NCI-H1105 (cell line): ENCODE results near the gene ATAD5.
"Not testable (repeated sequence)": the region's sequence is repeated elsewhere in the genome, so short reads cannot be mapped to it uniquely, and the experiment has no call there.

ENCODE experiments used
- DNase-seq: peaks from one replicate; lab custom pipeline; 2025; lab: John Stamatoyannopoulos, UW

ATAD5 gene

GRCh38 chr17:30910151-30910550, 78.4 kb downstream of the ATAD5 start:
- DNase-seq, result not testable (repeated sequence)

GRCh38 chr17:30913955-30914354, 82.2 kb downstream of the ATAD5 start:
- no peak for DNase-seq

DNA sequence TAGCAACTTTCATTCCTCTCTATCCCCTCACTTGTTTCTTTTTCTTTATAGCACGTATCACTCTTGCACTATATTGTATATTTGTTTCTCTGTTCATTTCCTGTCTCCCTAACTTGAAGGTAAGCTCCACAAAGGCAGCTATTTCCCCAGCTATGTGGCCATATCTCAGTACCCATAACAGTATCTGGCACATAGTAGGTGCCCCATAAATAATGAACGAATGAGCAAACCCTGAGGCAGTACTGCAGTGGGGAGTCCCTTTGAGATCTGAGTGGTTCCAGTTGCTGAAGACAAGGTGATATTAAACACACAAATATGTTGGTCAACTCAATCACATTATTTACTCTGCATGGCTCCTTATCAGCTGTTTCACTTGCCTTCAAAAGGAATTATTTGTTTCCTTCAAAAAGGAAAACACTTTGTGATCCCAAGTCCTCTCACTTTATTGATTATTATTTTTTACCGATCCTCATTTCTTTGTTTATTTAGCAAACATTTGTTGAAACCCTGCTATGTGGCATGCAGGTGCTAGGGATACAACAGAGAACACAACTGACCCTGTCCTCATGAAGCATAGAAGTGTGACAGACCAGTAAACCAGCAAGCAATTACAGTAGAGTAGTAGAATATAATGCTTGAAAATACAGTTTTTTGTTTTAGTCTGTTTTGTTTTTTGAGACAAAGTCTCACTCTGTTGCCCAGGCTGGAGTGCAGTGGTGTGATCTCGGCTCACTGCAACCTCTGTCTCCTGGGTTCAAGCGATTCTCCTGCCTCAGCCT, 84.3 kb downstream of the ATAD5 start:
- no peak for DNase-seq

DNA sequence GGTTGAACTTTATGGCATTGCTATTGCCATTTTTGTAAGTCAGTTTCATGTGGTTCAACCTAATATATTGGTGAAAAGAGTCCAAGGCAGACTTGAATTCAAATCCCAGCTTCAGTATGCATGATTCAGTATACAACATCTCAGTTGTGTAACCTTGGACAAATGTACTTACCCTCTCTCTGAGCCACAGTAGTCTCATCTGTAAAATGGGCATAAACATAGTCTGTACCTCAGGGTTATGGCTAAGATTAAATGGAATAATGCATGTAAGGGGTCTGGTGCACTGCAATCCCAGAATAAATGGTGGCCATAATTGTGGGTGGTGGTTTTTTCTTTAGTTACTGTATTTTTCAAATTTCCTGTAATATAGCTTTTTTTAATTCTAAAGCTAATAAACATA, 85.3 kb downstream of the ATAD5 start:
- no peak for DNase-seq

DNA sequence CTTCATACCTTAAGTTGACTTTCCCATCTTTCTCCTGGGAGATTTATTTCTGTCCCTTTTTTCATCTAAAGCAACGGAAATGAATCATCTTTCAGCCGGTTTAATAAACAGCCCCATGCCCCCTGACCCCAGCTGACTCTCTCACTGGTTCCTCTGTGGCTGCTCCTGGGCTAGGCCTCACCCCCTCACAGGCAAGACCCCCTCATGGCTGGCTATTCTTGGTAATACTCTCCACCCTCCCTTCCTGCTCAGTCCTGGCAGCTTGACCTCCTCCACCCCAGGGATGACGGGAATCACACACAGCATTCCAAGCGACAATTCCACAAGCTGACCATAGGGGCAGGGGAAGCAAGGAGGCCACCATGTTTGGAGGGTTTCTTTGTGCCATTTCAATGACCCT, 88.5 kb downstream of the ATAD5 start:
- DNase-seq, result no peak

- no peak for DNase-seq
These were observed 89.1 kb downstream of the ATAD5 start for GRCh38 chr17:30920683-30921543.

GRCh38 chr17:30921544-30922196, 89.9 kb downstream of the ATAD5 start, which contains the start of gene ADAP2:
ADAP2 (plus strand) TSS chr17:30921945; CDS start chr17:30922015, 70 bp downstream.
- no peak for DNase-seq

DNA sequence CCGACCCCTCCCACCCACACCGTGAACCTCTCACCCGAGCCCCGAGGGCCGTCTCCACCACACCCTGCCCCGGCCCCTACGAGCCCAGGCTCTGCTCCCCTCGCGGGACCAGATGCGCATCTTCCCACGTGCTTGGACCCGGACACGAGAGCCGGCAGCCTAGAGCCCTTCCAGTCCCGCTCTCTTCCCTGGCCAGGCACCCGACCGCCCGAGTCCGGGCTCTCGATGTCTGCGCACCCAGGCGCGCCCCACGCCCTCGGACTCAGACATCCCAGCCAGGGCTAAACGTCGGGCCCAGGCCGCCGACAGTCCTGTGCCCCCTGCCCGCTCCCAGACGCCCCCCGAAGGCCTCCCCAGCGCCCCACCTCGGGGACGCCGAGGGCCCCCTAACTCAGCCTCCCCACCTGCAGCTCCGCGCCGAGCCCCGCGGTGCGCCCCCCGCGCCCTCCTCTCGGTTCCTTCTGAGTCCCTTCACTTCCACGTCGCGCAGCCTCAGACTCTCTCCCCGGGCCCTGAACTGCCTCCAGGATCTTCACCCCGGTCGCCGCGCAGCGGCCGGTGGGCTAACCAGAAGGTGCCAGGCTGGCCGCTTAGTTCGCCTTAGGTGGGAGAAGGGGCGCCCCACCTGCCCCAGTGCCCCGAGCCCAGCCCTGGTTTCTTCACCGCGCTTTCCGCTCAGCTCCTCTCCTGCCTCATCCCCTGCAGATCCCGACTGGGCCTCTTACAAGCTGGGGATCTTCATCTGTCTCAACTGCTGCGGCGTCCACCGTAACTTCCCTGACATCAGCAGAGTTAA, 90.7 kb downstream of the ATAD5 start:
- DNase-seq, result no peak

DNA sequence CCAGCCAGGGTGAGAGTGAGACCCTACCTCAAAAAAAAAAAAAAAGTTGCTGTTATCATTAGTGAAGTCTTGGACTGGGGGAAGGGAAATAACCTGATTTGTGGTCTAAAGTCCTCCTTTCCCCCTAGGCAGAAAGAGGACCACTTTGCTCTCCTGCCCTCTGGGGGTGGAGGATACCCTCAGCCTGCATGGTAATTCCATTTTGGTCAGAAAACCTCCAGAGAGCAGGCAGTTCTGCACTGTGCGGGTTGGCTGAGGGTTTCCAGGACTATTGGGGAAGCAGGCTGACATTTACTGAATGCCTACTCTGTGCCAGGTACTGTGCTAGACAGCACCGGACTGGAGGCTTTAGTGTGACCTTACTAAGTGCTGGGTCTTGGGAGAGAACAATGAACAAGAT, 92.6 kb downstream of the ATAD5 start:
- no peak for DNase-seq

DNA sequence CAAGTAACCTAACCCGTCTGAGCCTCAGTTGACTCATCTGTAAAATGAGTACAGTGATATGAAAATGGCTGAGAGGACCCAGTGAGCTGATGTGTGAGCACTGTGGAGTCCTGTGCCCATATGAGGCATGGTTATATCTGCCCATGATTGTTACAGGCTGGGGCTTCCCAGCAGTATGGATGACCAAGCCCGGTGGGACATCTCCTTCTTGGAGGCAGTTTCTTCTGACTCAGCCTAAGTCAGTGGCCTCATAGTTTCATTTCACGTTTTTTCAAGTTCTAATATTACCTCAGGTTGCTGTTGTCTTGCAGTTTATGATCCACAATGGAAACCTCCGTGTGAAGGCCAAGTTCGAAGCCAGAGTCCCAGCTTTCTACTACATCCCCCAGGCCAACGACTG, 94.8 kb downstream of the ATAD5 start:
- no peak for DNase-seq

- no peak for DNase-seq
These were observed 96.0 kb downstream of the ATAD5 start for GRCh38 chr17:30927756-30928155.

DNA sequence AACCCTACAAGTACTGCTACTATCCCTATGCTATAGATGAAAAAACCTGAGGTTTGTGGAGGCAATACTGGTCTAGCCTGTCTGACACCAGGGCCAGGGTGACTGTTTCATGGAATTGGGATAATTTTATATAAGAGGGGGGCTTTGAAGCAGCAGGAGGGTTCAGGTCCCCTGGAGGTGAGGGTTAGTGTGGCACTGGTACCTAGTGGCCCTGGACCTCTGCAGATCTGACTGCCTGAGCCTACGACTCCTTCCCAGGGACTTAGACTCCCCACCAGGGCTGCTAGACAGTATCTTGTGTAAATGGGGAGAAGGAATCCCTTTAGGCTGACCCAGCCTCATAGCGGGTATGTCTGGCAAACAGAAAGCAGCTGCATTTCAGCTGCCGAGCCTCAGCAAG, 96.8 kb downstream of the ATAD5 start:
- no peak for DNase-seq

DNA sequence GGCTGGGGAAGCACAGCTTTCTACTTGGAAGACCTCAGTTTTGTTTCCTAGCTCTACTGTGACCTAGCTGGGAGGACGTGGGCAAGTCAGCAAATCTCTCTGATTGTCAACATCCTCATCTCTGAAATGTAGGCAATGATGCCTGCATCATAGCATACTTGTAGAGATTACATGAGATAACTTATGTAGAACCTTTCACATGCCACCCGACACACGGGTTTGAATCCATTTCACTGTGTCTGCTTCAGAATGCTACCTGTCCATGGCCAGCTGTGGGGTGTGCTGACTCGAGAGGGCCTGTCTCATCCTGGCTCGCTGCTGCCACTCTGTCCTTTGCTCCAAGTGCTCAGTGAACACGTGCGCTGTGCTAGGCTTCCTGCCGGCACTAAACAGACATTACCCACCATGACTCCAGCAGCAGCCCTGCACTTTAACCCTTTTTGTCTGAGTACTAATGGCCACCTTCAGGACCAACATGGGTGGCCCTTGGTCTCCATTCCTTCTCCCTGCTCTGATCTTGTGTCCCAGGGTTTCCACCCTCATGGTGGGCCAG, 97.4 kb downstream of the ATAD5 start:
- no peak for DNase-seq

GRCh38 chr17:30929861-30930260, 98.1 kb downstream of the ATAD5 start:
- DNase-seq, result not testable (repeated sequence)

DNA sequence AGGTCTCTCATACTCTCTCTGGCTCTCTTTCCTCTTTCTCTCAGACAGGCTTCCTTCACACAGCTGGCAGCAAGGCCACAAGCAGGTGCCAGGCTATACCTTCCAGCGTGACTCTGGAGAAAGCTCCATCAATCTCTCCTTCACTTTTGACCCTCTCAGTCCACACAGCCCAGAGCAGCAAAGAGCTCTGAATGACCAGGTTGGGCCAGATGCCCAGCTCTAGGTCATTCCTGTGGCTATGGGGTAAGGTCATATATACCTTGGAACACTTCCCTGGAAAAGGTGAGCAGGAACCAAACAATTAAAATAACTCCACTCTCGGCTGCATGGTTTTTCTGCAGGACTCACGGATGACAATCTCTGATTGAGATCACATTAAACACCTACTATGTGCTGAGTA, 98.7 kb downstream of the ATAD5 start:
- DNase-seq, result no peak

GRCh38 chr17:30931582-30931981, 99.8 kb downstream of the ATAD5 start:
- not testable (repeated sequence) for DNase-seq

DNA sequence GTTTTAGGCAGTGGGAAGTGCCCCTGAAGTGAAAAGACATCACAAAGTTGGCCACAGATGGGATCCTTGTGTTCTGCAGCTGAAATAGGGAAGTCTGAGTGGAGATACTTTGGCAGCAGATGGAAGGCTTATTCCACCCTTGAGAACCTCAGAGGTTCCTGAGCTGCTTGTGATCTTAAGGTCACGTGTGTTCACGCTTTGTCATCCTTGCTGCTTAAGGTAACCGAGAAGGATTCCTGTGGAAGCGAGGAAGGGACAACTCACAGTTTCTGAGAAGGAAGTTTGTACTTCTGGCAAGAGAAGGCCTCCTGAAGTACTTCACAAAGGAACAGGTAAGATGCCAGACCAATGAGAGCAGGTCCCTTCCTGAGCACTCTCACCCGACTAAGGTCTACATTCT, 102.2 kb downstream of the ATAD5 start:
- DNase-seq, result no peak

DNA sequence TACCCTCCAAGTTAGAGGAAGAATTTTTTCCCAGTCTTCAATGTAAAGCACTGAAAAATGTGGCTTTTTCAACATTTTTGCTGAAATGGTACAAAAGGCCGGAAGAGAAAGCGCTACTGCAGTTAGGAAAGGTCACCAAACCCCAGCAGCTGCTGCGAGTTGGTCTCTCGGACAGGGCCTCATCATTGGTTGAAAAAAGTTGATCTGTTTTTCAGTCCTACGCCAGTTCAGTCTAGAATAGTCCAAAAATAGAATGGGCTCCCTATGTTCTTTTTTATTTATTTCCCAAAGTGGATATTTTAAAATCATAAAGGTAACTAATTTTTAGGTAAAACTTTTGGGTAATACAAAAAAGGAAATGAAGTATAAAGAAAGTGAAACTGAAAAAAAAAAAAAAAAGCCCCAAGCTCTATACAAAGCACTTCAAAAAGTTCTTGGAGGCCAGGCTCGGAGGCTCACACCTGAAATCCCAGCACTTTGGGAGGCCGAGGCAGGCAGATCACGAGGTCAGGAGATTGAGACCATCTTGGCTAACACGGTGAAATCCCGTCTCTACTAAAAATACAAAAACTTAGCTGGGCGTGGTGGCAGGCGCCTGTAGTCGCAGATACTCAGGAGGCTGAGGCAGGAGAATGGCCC, 107.4 kb downstream of the ATAD5 start:
- no peak for DNase-seq

- DNase-seq, result no peak
These were observed 110.7 kb downstream of the ATAD5 start for GRCh38 chr17:30942308-30943079.
